Neural cell (in vitro differentiated cells): ENCODE measurements around the gene ZNF19. TPM values are rescaled to one million over a fixed set of nuclear protein-coding genes. Genes with fewer than 3 reads are reported as not detected.

Experiments used
- H2AFZ ChIP-seq: fragments of 200-600, 300-800 bp; sonication (generic), shearing (Covaris generic); 2 replicates; pipeline ENCODE4 v1.6.0; 2014; ENCODE audit warnings: low read depth, mild to moderate bottlenecking, antibody characterized with exemption, low read length, moderate library complexity
- H3F3A ChIP-seq: fragments of 200-600 bp; shearing (Covaris generic); 2 replicates; pipeline ENCODE4 v1.6.1; 2016; ENCODE audit warnings: mild to moderate bottlenecking, moderate library complexity, mixed read lengths, antibody characterized with exemption, low read length; ENCODE audit not compliant: insufficient read depth, poor library complexity, severe bottlenecking
- H3K27ac ChIP-seq: fragments of 200-600, 300-800 bp; sonication (generic), shearing (Covaris generic); 2 replicates; pipeline ENCODE4 v1.5.1; 2014; ENCODE audit warnings: mild to moderate bottlenecking, low read length, moderate library complexity
- H3K27me3 ChIP-seq: fragments of 300-800, 200-600 bp; sonication (generic), shearing (Covaris generic); 2 replicates; pipeline ENCODE4 v1.6.0; 2014; ENCODE audit warnings: mild to moderate bottlenecking, low read depth, low read length, moderate library complexity; ENCODE audit not compliant: insufficient read depth
- H3K36me3 ChIP-seq: fragments of 300-800, 200-600 bp; sonication (generic), shearing (Covaris generic); 2 replicates; pipeline ENCODE4 v1.5.1; 2014; ENCODE audit warnings: mild to moderate bottlenecking, antibody characterized with exemption, low read length, moderate library complexity; ENCODE audit not compliant: insufficient read depth
- H3K4me2 ChIP-seq: fragments of 300-800, 200-600 bp; sonication (generic), shearing (Covaris generic); 2 replicates; pipeline ENCODE4 v1.6.0; 2014; ENCODE audit warnings: mild to moderate bottlenecking, low read length
- H3K4me3 ChIP-seq: fragments of 300-800, 200-600 bp; sonication (generic), shearing (Covaris generic); 2 replicates; pipeline ENCODE4 v1.5.1; 2014; ENCODE audit warnings: mild to moderate bottlenecking, low read length, moderate library complexity
- H3K79me2 ChIP-seq: fragments of 200-600 bp; shearing (Covaris generic); replicated peaks from 2 replicates; pipeline ENCODE4 v1.6.0; 2014; ENCODE audit warnings: mild to moderate bottlenecking, low read length, moderate library complexity; ENCODE audit not compliant: insufficient read depth
- H3K9ac ChIP-seq: fragments of 300-800, 200-600 bp; sonication (generic), shearing (Covaris generic); 2 replicates; pipeline ENCODE4 v1.6.1; 2016; ENCODE audit warnings: mild to moderate bottlenecking, low read length, mixed read lengths
- H3K9me2 ChIP-seq: fragments of 200-600 bp; shearing (Covaris generic); 2 replicates; pipeline ENCODE4 v1.6.1; 2016; ENCODE audit warnings: mild to moderate bottlenecking, low read length, mixed read lengths; ENCODE audit not compliant: insufficient read depth
- H3K9me3 ChIP-seq: fragments of 200-600, 300-800 bp; sonication (generic), shearing (Covaris generic); 2 replicates; pipeline ENCODE4 v1.6.1; 2016; ENCODE audit warnings: mild to moderate bottlenecking, mixed run types, low read length, moderate library complexity, mixed read lengths
- H4K20me1 ChIP-seq: fragments of 200-600 bp; shearing (Covaris generic); 2 replicates; pipeline ENCODE4 v1.6.1; 2016; ENCODE audit warnings: mild to moderate bottlenecking, mixed run types; ENCODE audit not compliant: insufficient read depth
- EP300 ChIP-seq: fragments of 450-650 bp; conservative IDR thresholded peaks from 2 replicates; pipeline ENCODE4 v1.6.1; 2014; ENCODE audit warnings: antibody characterized with exemption, mild to moderate bottlenecking, moderate library complexity; ENCODE audit not compliant: poor library complexity, severe bottlenecking
- EZH2 ChIP-seq: fragments of 200-600, 300-800 bp; shearing (Covaris generic), sonication (generic); IDR thresholded peaks from 2 replicates; pipeline ENCODE4 v1.6.1; 2014; ENCODE audit warnings: antibody characterized with exemption, low read length, borderline replicate concordance, mild to moderate bottlenecking; ENCODE audit not compliant: insufficient read depth, poor library complexity, severe bottlenecking
- MXI1 ChIP-seq: fragments of 450-650 bp; conservative IDR thresholded peaks from 2 replicates; pipeline ENCODE4 v1.6.1; 2014; ENCODE audit warnings: antibody characterized with exemption, mild to moderate bottlenecking; ENCODE audit not compliant: poor library complexity, severe bottlenecking
- POLR2AphosphoS5 ChIP-seq: IDR thresholded peaks from 2 replicates; pipeline ENCODE4 v1.6.1; 2012
- RAD21 ChIP-seq: fragments of 450-650 bp; conservative IDR thresholded peaks from 2 replicates; pipeline ENCODE4 v1.6.1; 2014; ENCODE audit warnings: antibody characterized with exemption, mild to moderate bottlenecking, moderate library complexity
- SMC3 ChIP-seq: fragments of 450-650 bp; conservative IDR thresholded peaks from 2 replicates; pipeline ENCODE4 v1.6.1; 2014; ENCODE audit warnings: antibody characterized with exemption, mild to moderate bottlenecking, moderate library complexity; ENCODE audit not compliant: poor library complexity
- TAF1 ChIP-seq: IDR thresholded peaks from 2 replicates; pipeline ENCODE4 v1.6.1; 2012; ENCODE audit warnings: low read depth
- polyA minus RNA-seq: library from RNA; depleted of rRNA, polyadenylated mRNA; stranded (reverse); fragments of >200 nt; gene quantifications from 2 replicates; pipeline ENCODE4 v1.2.3, GENCODE V29; 2014
- polyA plus RNA-seq: library from polyadenylated mRNA; depleted of rRNA; stranded (reverse); fragments of >200 nt; gene quantifications from 2 replicates; pipeline ENCODE4 v1.2.3, GENCODE V29; 2014
- TF ChIP-seq, protein P1 (sequence below): fragments of 450-650 bp; IDR thresholded peaks from 2 replicates; pipeline ENCODE4 v1.5.1; 2014; ENCODE audit warnings: antibody characterized with exemption, mild to moderate bottlenecking, moderate library complexity; ENCODE audit not compliant: poor library complexity, severe bottlenecking
- TF ChIP-seq, protein P2 (sequence below): IDR thresholded peaks from 2 replicates; pipeline ENCODE4 v1.6.1; 2012; ENCODE audit warnings: borderline replicate concordance

The ZNF19 gene
- polyA plus RNA-seq: 6.6 and 11.8 TPM in 2 replicates
- 14.8 and 17.3 TPM in 2 replicates for polyA minus RNA-seq

DNA sequence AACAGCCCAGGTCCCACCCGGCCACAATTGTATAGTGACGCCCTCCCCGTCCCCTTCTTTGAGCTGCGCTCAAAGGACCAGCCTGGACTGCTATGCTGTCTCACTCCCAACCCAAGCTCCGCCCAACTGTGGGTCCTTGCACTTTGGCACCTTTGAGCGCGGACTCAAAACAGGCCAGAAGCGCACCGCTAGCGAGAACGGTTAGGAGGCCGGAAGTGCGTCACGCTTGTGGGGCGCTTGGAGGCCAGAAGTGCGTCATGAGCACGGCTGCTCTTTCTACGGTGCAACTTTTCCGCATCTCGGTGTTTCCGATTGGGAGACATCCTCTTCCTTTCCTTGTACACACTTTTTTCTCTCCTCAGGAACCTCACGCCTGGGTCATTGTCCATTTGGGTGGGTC, at the start of gene ZNF19:
Gene ZNF19, minus strand, starts transcription at position 203 of the 400 bp plus-strand sequence. CDS start 7,210 bp downstream, outside the sequence.
- no peaks in the 10 kb centered on the region for H3K27me3 ChIP-seq
- no peaks in the 10 kb centered on the region for H3K9me2 ChIP-seq
- H3K4me3 ChIP-seq: no peak within 1 kb of the TSS
- H3K9ac ChIP-seq: no peak within 1 kb of the TSS
- H3F3A ChIP-seq: no peaks in the 10 kb centered on the region
- no peaks in the 10 kb centered on the region for H3K9me3 ChIP-seq
- TF ChIP-seq EP300 (no peak), POLR2AphosphoS5 (no peak), SMC3 (no peak), RAD21 (no peak), EZH2 (no peak), TAF1 (no peak), MXI1 (no peak)
- TF ChIP-seq, protein P1, sequence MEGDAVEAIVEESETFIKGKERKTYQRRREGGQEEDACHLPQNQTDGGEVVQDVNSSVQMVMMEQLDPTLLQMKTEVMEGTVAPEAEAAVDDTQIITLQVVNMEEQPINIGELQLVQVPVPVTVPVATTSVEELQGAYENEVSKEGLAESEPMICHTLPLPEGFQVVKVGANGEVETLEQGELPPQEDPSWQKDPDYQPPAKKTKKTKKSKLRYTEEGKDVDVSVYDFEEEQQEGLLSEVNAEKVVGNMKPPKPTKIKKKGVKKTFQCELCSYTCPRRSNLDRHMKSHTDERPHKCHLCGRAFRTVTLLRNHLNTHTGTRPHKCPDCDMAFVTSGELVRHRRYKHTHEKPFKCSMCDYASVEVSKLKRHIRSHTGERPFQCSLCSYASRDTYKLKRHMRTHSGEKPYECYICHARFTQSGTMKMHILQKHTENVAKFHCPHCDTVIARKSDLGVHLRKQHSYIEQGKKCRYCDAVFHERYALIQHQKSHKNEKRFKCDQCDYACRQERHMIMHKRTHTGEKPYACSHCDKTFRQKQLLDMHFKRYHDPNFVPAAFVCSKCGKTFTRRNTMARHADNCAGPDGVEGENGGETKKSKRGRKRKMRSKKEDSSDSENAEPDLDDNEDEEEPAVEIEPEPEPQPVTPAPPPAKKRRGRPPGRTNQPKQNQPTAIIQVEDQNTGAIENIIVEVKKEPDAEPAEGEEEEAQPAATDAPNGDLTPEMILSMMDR: no peak
- TF ChIP-seq, protein P2, sequence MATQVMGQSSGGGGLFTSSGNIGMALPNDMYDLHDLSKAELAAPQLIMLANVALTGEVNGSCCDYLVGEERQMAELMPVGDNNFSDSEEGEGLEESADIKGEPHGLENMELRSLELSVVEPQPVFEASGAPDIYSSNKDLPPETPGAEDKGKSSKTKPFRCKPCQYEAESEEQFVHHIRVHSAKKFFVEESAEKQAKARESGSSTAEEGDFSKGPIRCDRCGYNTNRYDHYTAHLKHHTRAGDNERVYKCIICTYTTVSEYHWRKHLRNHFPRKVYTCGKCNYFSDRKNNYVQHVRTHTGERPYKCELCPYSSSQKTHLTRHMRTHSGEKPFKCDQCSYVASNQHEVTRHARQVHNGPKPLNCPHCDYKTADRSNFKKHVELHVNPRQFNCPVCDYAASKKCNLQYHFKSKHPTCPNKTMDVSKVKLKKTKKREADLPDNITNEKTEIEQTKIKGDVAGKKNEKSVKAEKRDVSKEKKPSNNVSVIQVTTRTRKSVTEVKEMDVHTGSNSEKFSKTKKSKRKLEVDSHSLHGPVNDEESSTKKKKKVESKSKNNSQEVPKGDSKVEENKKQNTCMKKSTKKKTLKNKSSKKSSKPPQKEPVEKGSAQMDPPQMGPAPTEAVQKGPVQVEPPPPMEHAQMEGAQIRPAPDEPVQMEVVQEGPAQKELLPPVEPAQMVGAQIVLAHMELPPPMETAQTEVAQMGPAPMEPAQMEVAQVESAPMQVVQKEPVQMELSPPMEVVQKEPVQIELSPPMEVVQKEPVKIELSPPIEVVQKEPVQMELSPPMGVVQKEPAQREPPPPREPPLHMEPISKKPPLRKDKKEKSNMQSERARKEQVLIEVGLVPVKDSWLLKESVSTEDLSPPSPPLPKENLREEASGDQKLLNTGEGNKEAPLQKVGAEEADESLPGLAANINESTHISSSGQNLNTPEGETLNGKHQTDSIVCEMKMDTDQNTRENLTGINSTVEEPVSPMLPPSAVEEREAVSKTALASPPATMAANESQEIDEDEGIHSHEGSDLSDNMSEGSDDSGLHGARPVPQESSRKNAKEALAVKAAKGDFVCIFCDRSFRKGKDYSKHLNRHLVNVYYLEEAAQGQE: no peak
- no peak within 1 kb of the TSS for H3K4me2 ChIP-seq
- H4K20me1 ChIP-seq: no peaks in the 10 kb centered on the region
- no peaks in the 10 kb centered on the region for H3K36me3 ChIP-seq
- H2AFZ ChIP-seq: no peak within 1 kb of the TSS
- H3K79me2 ChIP-seq: no peaks in the 10 kb centered on the region
- no peak within 1 kb of the TSS for H3K27ac ChIP-seq

DNA sequence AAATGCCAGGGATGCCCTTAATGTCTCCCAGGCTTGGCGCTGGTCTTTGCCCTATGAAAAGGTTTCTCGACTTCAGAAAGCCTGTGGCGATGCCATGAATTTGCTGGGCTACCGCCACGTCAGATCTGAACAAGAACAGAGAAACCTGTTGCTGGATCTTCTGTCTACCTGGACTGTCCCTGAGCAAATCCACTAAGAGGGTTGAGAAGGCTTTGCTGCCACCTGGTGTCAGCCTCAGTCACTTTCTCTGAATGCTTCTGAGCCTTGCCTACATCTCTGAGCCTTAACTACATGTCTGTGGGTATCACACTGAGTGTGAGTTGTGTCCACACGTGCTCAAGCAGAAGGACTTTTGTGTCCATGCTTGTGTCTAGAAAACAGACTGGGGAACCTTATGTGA, 48.5 kb upstream of the ZNF19 start:
- H3F3A ChIP-seq: no peaks in the 10 kb centered on the region

More for the DNA sequence above, 48.5 kb upstream of the ZNF19 start:
- Histone ChIP-seq H3K4me3 (no peak overlapping the region), H3K9me3 (no peaks in the 10 kb centered on the region), H3K27me3 (no peaks in the 10 kb centered on the region), H3K79me2 (no peaks in the 10 kb centered on the region), H4K20me1 (no peaks in the 10 kb centered on the region), H3K9me2 (no peaks in the 10 kb centered on the region), H2AFZ (no peak overlapping the region), H3K9ac (no peak overlapping the region), H3K36me3 (no peaks in the 10 kb centered on the region), H3K4me2 (no peak overlapping the region), H3K27ac (no peak overlapping the region)
- no peak for TF ChIP-seq EZH2
- no peak for TF ChIP-seq POLR2AphosphoS5
- TF ChIP-seq TAF1: no peak
- TF ChIP-seq, protein P1: peak; percentile 61
- peak; percentile 65 for TF ChIP-seq SMC3
- TF ChIP-seq MXI1: no peak
- TF ChIP-seq RAD21: peak; percentile 60
- TF ChIP-seq, protein P2: no peak
- no peak for TF ChIP-seq EP300
